ENCODE data around the gene MRPS6. TPM values are rescaled to one million over a fixed set of nuclear protein-coding genes. Genes with fewer than 3 reads are reported as not detected.

Gene MRPS6
- total RNA-seq, 1 experiment from 2014 or later: 43.5 TPM

DNA sequence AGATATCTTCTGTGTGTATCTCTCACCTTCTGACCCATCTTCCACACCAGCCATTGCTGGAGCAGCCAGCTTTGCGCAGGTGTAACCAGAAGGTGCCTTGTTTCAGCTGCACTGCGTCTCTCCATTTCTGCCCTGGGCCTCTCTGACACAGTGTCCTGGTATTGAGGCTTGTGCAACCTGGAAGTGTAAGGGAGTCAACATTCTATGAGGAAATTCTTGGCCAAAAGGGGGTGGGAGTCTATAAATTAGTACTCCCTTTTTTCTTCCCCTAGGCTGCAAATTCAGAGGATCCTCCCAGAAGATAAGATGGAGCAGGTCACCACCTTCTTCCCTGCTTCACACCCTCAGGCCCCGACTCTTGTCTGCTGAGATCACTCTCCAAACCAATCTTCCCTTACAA lies 109.1 kb downstream of the MRPS6 start:
- intact Hi-C loops (cut with micrococcal nuclease; ENCODE audit: unreplicated experiment): no loop called here
- H3K4me1 Mint-ChIP-seq (ENCODE audit: low read depth, unreplicated experiment): no peaks in the 10 kb centered on the region
- H3K27me3 Mint-ChIP-seq (ENCODE audit: unreplicated experiment): no peaks in the 10 kb centered on the region
- BruUV-seq (replicated peaks): no TSS peak
- no peak overlapping the region for H3K4me3 Mint-ChIP-seq (ENCODE audit: low read depth, unreplicated experiment)
- TF ChIP-seq, protein P1, sequence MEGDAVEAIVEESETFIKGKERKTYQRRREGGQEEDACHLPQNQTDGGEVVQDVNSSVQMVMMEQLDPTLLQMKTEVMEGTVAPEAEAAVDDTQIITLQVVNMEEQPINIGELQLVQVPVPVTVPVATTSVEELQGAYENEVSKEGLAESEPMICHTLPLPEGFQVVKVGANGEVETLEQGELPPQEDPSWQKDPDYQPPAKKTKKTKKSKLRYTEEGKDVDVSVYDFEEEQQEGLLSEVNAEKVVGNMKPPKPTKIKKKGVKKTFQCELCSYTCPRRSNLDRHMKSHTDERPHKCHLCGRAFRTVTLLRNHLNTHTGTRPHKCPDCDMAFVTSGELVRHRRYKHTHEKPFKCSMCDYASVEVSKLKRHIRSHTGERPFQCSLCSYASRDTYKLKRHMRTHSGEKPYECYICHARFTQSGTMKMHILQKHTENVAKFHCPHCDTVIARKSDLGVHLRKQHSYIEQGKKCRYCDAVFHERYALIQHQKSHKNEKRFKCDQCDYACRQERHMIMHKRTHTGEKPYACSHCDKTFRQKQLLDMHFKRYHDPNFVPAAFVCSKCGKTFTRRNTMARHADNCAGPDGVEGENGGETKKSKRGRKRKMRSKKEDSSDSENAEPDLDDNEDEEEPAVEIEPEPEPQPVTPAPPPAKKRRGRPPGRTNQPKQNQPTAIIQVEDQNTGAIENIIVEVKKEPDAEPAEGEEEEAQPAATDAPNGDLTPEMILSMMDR (IDR thresholded peaks at IDR 0.05; ENCODE audit: unreplicated experiment): no peak
- no peak overlapping the region for H3K27ac Mint-ChIP-seq (ENCODE audit: unreplicated experiment)
- no peak for DNase-seq
- CTCF ChIA-PET: no interaction called here
- no peaks in the 10 kb centered on the region for H3K36me3 Mint-ChIP-seq (ENCODE audit: insufficient read depth, unreplicated experiment)
- H3K9me3 Mint-ChIP-seq (ENCODE audit: low read depth, unreplicated experiment): no peaks in the 10 kb centered on the region

DNA sequence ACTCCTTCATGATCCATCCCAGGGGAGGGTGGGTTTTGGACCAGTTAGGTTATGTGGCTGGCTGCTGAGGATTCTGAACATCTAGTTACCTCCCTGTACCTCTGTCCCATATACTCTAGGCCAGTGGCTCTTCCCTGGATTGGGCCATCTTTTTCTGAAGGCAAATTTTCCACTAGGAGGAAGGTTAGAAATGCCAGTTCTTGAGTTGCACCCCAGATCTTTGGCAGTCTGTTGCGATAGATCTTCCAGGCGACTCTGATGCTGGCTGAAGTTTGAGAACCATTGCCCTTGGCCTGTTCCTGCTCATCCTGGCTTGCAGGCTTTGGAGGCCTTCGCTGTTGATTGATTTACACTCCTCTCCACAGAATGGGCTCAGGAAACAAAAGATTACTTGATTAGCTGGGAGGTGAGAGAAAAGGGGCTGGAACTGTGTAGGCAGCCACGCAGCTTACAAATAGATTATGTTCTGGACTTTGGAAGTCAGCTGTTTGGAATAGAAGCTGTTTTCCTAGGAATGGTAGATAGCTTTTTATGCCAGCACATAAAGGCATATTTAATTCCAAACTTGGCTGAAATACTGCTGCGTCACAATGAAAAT lies 110.1 kb downstream of the MRPS6 start:
- no peak for DNase-seq
- intact Hi-C loops (cut with micrococcal nuclease; ENCODE audit: unreplicated experiment): no loop called here
- TF ChIP-seq, protein P1 (IDR thresholded peaks at IDR 0.05; ENCODE audit: unreplicated experiment): no peak
- Mint-ChIP-seq H3K27ac (ENCODE audit: unreplicated experiment) (no peak overlapping the region), H3K4me1 (ENCODE audit: low read depth, unreplicated experiment) (no peaks in the 10 kb centered on the region), H3K4me3 (ENCODE audit: low read depth, unreplicated experiment) (no peak overlapping the region), H3K27me3 (ENCODE audit: unreplicated experiment) (no peaks in the 10 kb centered on the region), H3K9me3 (ENCODE audit: low read depth, unreplicated experiment) (no peaks in the 10 kb centered on the region), H3K36me3 (ENCODE audit: insufficient read depth, unreplicated experiment) (no peaks in the 10 kb centered on the region)
- CTCF ChIA-PET: no interaction called here
- no TSS peak for BruUV-seq (replicated peaks)

DNA sequence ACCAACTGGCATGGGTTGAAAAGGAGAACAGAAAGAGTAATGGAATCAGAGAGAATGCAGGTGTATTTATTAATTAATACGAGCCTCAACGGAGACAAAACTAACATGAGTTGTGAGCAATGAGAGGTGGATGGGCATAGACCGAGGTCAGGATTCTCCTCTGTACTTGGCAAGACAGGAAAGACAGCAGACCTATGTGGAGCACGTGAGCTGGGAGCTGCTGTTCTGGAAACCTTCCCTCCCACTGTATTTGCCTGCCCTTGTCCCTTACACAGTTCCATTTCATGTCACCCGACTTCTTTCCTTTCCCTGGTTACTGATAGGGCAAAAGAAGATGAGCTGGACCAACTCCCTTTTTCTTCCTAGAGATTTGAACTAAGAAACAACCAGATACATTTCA lies 110.9 kb downstream of the MRPS6 start:
- H3K27me3 Mint-ChIP-seq (ENCODE audit: unreplicated experiment): no peaks in the 10 kb centered on the region
- no peaks in the 10 kb centered on the region for H3K36me3 Mint-ChIP-seq (ENCODE audit: insufficient read depth, unreplicated experiment)
- intact Hi-C loops (cut with micrococcal nuclease; ENCODE audit: unreplicated experiment): no loop called here
- H3K4me3 Mint-ChIP-seq (ENCODE audit: low read depth, unreplicated experiment): no peak overlapping the region
- DNase-seq: no peak
- CTCF ChIA-PET: no interaction called here
- H3K27ac Mint-ChIP-seq (ENCODE audit: unreplicated experiment): no peak overlapping the region
- TF ChIP-seq, protein P1 (IDR thresholded peaks at IDR 0.05; ENCODE audit: unreplicated experiment): no peak
- BruUV-seq (replicated peaks): no TSS peak
- no peaks in the 10 kb centered on the region for H3K9me3 Mint-ChIP-seq (ENCODE audit: low read depth, unreplicated experiment)
- no peaks in the 10 kb centered on the region for H3K4me1 Mint-ChIP-seq (ENCODE audit: low read depth, unreplicated experiment)

DNA sequence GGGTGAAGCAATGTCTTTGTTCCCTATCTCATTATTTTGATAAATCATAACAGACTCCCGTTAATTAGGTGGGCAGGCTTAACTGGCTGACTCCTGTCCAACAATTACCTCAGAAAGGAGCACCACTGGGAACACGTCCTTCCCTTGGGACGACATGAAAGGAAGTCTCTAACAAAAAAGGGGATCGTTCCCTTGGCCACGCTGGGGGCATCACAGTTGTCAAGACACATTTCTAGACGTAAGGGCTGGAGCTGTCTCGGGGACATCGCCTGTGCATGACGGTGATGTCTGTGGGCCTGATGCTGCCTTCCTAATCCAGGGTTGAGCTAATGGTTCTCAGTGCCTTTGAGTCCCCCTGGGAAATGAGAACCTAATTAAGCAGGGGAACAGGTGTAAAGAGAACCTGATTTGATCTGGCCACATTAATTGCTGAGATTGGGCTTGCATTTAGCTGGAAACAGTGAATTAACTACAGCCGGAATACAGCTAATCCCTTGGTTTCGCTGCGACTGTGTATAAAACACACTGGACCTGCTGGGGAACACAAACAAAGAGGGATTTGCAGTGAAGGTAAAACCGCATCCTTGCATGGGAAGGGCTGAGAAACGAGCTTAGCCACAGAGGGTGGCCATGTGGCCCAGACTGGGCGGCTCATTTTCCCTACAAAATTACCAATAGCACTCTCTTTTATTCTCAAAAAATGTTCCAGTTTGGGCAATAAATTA lies 111.8 kb downstream of the MRPS6 start:
- intact Hi-C loops (cut with micrococcal nuclease; ENCODE audit: unreplicated experiment): no loop called here
- Mint-ChIP-seq H3K4me3 (ENCODE audit: low read depth, unreplicated experiment) (no peak overlapping the region), H3K36me3 (ENCODE audit: insufficient read depth, unreplicated experiment) (no peaks in the 10 kb centered on the region), H3K9me3 (ENCODE audit: low read depth, unreplicated experiment) (no peaks in the 10 kb centered on the region), H3K4me1 (ENCODE audit: low read depth, unreplicated experiment) (no peaks in the 10 kb centered on the region), H3K27ac (ENCODE audit: unreplicated experiment) (no peak overlapping the region), H3K27me3 (ENCODE audit: unreplicated experiment) (no peaks in the 10 kb centered on the region)
- TF ChIP-seq, protein P1 (IDR thresholded peaks at IDR 0.05; ENCODE audit: unreplicated experiment): no peak
- CTCF ChIA-PET: no interaction called here
- BruUV-seq (replicated peaks): no TSS peak
- DNase-seq: no peak

Measured in Calu3 (cell line).